ENCODE data around the gene FAM187B. TPM values are rescaled to one million over a fixed set of nuclear protein-coding genes. Genes with fewer than 3 reads are reported as not detected.
"Not testable (repeated sequence)": the region's sequence is repeated elsewhere in the genome, so short reads cannot be mapped to it uniquely, and the experiment has no call there.

FAM187B gene
- total RNA-seq, 2 experiments from 2014 or later = not detected

DNA sequence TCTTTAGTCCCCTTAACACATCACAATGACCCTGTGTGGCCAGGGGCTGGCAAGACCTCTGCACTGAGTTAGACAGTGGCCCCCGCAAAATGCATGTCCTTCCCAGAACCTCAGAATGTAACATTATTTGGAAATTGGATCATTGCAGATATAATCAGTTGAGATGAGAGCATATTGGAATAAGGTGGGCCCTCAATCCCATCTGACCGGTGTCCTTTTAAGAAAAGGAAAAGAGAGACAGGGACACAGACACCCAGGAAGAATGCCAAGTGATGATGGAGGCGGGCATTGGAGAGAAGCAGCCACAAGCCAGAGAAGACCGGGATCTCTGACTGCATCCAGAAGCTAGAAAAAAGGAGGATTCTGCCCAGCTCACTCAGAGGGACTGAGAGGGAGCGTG lies 1.8 kb downstream of the FAM187B start:
- no peak overlapping the region for H3K4me3 Mint-ChIP-seq
- no peak overlapping the region for H3K27ac Mint-ChIP-seq
- no peaks in the 10 kb centered on the region for H3K36me3 Mint-ChIP-seq
- no peaks in the 10 kb centered on the region for H3K27me3 Mint-ChIP-seq
- H3K9me3 Mint-ChIP-seq = no peaks in the 10 kb centered on the region
- H3K4me1 Mint-ChIP-seq = peaks cover 4% of the 10 kb centered on the region
- no peak for DNase-seq

DNA sequence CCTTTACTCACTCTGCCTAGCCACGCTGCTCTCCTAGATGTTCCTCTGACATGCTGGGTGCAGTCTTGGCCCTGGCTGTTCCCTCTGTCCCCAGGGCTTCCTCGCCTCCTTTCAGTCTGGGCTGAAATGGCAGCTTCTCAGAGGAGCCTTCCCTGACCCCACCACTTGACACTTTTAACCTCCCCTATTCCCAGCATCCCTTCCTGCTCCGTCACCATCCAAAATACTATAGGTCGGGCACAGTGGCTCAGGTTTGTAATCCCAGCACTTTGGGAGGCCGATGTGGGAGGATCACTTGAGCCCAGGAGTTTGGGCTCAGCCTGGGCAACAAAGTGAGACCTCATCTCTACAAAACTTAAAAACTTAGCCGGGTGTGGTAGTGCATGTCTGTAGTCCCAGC lies 2.6 kb downstream of the FAM187B start:
- no peak overlapping the region for H3K27ac Mint-ChIP-seq
- no peaks in the 10 kb centered on the region for H3K27me3 Mint-ChIP-seq
- no peaks in the 10 kb centered on the region for H3K9me3 Mint-ChIP-seq
- peaks cover 4% of the 10 kb centered on the region for H3K4me1 Mint-ChIP-seq
- DNase-seq = no peak
- no peak overlapping the region for H3K4me3 Mint-ChIP-seq
- no peaks in the 10 kb centered on the region for H3K36me3 Mint-ChIP-seq

DNA sequence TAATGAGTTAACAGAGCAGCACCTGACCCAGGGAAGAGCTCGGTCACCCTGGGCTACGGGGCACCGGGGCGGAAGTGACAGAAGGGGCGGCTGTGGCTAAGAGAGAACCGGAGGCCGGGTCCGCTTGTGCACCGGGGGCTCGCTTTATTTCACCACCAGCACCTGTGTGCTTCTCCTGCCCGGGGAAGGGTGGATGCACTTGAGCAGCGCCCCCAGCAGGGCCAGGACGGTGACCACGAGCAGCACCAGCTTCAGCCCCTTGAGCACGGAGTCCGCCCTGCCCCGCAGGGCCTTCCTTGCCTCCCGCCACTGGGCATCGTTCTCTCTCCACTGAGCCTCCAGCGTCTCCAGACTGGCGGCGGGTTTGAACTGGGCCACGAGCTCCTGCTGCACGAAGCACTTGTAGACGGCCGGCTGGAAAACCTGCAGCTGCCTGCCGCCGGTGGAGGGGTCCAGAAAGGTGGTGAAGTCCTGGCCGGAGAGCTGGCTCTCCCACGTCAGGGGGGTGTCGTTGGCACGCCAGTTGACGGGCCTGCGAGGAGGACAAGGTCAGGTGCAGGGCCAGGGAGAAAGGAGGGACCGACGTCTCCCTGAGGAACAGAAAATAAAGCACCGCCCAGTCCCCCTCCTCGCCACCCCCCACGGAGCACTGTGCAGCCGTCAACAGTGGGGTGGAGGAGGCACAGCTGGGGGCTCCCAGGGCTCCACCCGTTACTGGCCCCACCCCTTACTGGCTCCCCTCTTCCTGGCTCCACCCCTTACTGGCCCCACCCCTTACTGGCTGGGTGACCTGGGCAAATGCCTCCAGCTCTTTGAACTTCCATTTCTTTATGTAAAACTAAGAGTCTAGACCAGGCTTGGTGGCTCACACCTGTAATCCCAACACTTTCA lies 3.6 kb downstream of the FAM187B start:
- no peak for DNase-seq
- Mint-ChIP-seq H3K27ac (no peak overlapping the region), H3K36me3 (no peaks in the 10 kb centered on the region), H3K27me3 (no peaks in the 10 kb centered on the region), H3K9me3 (no peaks in the 10 kb centered on the region), H3K4me1 (peaks cover 6% of the 10 kb centered on the region), H3K4me3 (no peak overlapping the region)

DNA sequence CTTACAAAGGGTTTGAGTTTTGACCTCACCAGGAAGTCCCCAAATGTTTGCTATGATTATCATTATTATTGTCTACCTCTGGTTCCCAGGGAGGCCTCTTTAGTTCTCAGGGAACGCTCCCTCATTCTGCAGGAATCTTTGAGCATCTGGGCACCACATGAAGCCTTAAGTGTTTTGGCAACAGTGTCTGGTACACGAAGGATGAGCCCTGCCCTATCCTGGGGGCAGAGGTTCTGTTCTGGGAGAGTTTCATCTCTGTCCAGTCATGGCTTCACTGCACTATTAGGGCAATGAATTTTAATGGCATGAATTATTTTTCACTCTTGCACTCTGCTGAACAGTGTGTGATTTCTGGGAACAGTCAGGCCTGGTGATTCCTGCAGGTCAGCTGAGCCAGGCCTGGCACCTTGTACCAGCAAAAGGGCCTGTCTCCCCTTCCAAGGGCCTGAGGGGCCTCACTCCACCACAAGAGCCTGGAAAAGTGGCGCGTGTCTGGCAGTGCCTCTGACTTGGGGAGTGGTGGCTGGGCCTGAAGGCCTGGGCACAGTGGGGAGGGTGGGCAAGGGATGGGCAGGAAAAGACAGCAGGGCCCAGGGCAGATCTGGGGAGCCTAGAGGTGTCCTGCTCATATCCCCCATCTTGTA lies 4.6 kb downstream of the FAM187B start:
- no peaks in the 10 kb centered on the region for H3K36me3 Mint-ChIP-seq

DNA sequence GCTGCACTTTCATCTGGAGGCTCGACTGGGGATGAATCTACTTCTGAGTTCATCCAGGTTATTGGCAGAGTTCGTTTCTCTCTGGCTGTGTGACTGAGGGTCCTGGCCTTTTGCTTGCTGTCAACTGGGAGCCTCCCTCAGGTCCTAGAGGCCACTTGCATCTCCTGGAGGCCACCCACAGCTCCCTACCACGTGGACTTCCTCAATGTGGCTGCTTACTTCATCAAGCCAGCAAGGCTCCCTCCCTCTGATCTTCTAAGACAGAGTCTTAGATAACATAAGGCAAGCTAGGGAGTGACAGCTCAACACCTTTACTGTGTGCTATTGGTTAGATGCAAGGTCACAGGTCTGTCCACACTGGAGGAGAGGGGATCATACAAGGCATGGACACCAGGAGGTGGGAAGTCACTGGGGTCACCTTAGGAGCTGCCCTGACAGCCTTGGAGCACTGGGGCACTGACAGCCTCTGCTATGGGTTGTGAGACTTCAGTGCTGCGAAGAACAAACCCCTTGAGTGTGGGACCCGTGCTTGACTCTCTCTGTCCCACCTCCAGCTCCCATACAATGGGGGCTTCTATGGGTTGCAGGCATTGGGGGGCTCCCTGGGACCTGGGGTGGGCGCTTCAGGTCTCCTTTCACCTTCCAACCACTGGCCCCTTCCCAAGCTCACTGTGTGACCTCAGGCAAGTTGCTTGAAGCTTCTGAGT lies 5.3 kb downstream of the FAM187B start:
- no peak overlapping the region for H3K27ac Mint-ChIP-seq
- H3K4me3 Mint-ChIP-seq = no peak overlapping the region
- no peaks in the 10 kb centered on the region for H3K27me3 Mint-ChIP-seq
- H3K36me3 Mint-ChIP-seq = no peaks in the 10 kb centered on the region
- H3K4me1 Mint-ChIP-seq = peaks cover 6% of the 10 kb centered on the region
- no peak for DNase-seq
- H3K9me3 Mint-ChIP-seq = peaks cover 6% of the 10 kb centered on the region

More for the DNA sequence above, 4.6 kb downstream of the FAM187B start:
- peaks cover 6% of the 10 kb centered on the region for H3K4me1 Mint-ChIP-seq
- no peak overlapping the region for H3K4me3 Mint-ChIP-seq
- DNase-seq = no peak
- no peak overlapping the region for H3K27ac Mint-ChIP-seq
- H3K9me3 Mint-ChIP-seq = peaks cover 5% of the 10 kb centered on the region
- no peaks in the 10 kb centered on the region for H3K27me3 Mint-ChIP-seq

DNA sequence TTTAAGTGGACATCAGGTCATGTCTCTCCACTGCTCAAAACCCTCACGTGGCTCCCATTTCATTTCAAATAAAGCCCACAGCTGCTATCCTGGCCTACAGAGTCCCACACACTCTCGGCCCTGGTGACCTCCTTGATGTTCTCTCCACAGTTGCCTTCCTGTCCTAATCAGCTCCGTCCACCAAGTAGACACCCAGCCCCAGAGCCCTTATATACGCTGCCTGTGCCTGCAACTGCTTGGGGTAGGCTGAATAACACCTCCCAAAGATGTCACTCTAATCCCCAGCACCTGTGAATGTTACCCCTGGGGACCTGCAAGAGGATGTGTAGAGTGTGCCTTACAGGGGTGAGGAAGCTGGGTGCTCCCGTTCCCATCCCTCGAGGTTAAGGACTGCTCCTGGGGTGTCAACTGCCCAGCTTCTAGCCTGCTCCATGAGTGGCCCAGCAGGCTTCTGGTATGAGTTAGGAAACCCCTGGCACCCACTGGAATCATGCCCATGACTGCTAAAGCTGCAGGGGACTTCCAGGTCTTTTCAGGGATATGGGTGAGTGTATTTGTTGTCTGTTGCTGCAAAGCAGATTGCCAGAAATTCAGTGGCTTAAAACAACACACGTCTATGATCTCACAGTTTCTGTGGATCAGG lies 6.0 kb downstream of the FAM187B start:
- peaks cover 3% of the 10 kb centered on the region for H3K36me3 Mint-ChIP-seq
- H3K4me1 Mint-ChIP-seq = peaks cover 6% of the 10 kb centered on the region
- peaks cover 6% of the 10 kb centered on the region for H3K9me3 Mint-ChIP-seq
- DNase-seq = no peak
- no peaks in the 10 kb centered on the region for H3K27me3 Mint-ChIP-seq
- H3K4me3 Mint-ChIP-seq = no peak overlapping the region
- H3K27ac Mint-ChIP-seq = no peak overlapping the region

DNA sequence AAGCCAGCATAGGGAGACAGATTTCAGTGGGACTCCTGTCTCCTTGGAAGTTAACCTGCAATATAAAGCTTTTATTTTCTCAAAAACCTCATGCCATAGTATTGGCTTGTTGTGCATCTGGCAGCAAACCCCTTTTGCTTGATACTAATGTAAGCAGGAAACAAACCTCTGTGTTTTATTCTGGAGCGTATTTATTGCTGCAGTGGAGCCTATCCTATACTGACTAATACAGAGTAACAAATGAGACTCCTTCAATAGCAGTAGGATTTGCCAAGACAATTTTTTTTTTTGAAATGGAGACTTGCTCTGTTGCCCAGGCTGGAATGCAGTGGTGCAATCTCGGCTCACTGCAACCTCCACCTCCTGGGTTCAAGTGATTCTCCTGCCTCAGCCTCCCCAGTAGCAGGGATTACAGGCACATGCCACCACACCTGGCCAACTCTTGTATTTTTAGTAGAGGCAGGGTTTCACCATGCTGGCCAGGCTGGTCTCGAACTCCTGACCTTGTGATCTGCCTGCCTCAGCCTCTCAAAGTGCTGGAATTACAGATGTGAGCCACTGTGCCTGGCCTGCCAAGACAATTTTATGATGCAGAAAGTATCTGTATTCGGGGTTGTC lies 7.5 kb downstream of the FAM187B start:
- DNase-seq, H3K4me3 Mint-ChIP-seq, H3K36me3 Mint-ChIP-seq, H3K27me3 Mint-ChIP-seq, H3K27ac Mint-ChIP-seq: not testable (repeated sequence)
- Mint-ChIP-seq H3K9me3 (peaks cover 12% of the 10 kb centered on the region), H3K4me1 (peaks cover 15% of the 10 kb centered on the region)

DNA sequence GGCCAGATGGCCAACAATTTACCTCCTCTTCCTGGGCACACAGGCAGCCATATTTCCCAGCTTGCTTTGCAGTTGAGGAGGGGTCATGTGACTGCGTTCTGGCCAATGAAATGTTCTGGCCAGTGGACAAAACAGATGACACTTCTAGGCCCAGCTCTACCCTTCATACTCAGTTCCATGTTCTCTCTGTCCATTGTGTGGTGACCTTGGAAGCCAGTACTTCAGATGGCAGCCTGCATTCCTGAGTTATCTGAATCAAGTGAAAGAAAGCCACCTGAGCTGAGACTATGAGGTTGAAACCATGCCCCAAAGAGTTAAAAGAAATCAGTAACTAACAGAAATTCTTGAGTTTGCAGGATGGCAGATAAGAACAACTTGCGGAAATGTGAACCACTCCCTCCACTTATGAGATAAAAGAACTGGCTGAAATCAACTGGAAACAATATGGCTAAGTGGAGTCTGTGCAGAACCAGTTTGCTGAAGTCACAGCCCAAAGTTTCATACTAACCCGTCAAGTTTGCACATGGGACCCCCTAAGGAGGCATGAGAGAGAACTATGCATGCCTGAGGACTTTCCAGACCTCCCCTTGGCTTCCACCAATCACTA lies 8.1 kb downstream of the FAM187B start:
- Mint-ChIP-seq H3K27ac (no peak overlapping the region), H3K4me3 (no peak overlapping the region), H3K36me3 (peaks cover 8% of the 10 kb centered on the region), H3K9me3 (peaks cover 15% of the 10 kb centered on the region), H3K27me3 (no peaks in the 10 kb centered on the region), H3K4me1 (peaks cover 18% of the 10 kb centered on the region)
- no peak for DNase-seq

DNA sequence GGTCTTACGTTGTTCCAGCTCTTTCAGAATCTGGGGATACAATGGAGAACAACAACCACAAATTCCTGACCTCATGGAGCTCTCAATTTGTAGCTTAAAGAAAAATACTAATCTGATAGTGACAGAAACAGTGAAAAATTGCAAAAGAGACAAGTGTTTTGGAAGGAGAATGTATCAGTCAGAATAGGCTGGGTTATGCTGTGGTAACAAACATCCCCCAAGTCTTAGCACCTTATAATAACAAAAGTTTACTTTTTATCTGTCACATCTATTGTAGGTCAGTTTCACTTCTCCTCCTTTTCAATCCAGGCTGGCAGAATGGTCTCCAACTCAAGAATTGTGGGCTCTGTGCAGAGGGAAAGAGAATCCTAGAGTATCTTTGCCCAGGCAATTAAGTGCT lies 9.5 kb downstream of the FAM187B start:
- Mint-ChIP-seq H3K9me3 (peaks cover 17% of the 10 kb centered on the region), H3K4me3 (no peak overlapping the region), H3K27me3 (no peaks in the 10 kb centered on the region)

DNA sequence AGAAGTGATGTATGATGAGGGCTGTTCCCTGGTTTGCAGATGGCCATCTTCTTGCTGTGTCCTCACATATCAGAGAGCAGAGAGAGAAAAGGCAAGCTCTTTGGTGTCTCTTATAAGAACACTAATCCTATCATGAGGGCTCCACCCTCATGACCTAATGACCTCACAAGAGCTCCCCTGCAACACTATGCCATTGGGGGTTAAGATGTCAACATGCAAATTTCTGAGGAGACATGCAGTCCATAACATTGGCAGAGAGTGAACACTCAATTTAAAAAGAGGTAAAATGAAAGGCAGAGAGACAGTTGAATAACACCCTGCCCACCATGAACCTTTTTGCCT lies 10.9 kb downstream of the FAM187B start:
- H3K9me3 Mint-ChIP-seq = peaks cover 17% of the 10 kb centered on the region
- H3K27ac Mint-ChIP-seq = no peak overlapping the region
- H3K4me3 Mint-ChIP-seq = no peak overlapping the region
- H3K27me3 Mint-ChIP-seq = no peaks in the 10 kb centered on the region
- H3K36me3 Mint-ChIP-seq = peaks cover 8% of the 10 kb centered on the region
- no peak for DNase-seq
- peaks cover 40% of the 10 kb centered on the region for H3K4me1 Mint-ChIP-seq

More for the DNA sequence above, 9.5 kb downstream of the FAM187B start:
- Mint-ChIP-seq H3K4me1 (peaks cover 28% of the 10 kb centered on the region), H3K36me3 (peaks cover 8% of the 10 kb centered on the region), H3K27ac (no peak overlapping the region)
- DNase-seq = no peak

DNA sequence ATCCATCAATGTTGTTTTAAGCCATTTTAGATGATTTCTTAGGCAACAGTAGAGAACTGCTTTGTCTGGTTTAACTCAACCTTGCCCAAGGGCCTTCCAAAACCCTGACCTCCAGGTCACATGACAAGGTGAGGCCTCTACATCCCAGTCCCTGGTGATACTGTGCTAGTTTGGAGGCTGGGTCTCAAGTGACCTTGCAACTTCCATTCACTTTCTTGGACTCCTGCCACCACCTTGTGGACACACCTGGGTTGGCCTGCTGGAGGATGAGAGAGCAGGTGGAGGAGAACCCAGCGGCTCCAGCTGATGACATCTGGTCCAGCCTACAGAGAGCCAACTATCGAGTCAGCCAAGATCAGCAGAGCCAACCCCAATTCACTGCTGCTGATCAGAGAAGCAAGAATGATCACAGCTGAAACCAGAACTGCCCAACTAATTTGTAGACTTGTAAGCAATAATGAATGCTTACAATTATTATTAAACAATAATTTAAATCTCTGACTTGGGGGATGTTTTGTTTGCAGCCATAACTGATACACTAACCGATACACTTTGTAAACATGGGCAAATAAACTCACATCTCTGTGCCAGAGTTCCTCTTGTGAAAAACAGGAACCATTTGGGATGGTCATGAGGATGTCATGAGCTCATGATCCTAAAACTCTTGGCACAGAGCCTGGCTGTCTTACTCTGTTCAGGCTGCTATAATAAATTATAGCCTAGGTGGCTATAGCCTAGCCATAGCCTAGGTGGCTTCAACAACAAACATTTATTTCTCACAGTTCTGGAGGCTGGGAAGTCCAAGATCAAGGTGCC lies 11.5 kb downstream of the FAM187B start:
- H3K9me3 Mint-ChIP-seq = peaks cover 17% of the 10 kb centered on the region
- peaks cover 46% of the 10 kb centered on the region for H3K4me1 Mint-ChIP-seq
- no peak overlapping the region for H3K4me3 Mint-ChIP-seq
- peaks cover 11% of the 10 kb centered on the region for H3K36me3 Mint-ChIP-seq
- peak overlapping the region; percentile 63 for H3K27ac Mint-ChIP-seq
- H3K27me3 Mint-ChIP-seq = no peaks in the 10 kb centered on the region
- DNase-seq = peak; percentile 40

DNA sequence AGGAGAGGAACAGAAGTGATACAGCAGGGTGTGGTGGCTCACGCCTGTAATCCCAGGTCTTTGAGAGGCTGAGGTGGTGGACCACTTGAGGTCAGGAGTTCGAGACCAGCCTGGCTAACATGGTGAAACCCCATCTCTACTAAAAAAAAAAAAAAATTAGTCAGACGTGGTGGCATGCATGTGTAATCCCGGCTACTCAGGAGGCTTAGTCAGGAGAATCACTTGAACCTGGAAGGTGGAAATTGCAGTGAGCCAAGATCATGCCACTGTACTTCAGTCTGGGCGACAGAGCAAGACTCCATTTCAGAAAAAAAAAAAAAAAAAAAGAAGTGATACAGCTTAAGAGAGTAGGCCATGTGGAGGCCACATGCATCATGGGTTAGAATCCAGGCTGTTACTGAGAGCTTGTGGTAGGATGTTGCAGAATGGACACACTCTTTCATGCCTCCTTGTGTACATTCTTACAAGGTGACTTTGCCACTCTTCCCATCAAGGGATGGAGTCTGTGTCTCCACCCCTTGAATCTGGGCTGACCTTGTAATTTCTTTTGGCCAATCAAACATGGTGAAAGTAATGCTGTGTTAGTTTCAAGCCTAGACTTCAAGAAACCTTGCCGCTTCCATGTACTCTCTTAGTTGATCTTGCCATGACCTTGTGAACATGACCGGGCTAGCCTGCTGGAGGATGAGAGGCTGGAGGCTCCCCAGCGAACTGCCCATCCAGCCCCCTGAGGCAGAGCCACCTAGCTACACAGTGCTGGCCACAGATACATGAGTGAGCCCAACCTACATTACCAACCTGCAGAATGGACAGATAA lies 12.3 kb downstream of the FAM187B start:
- peaks cover 17% of the 10 kb centered on the region for H3K9me3 Mint-ChIP-seq
- peak overlapping the region; percentile 63 for H3K27ac Mint-ChIP-seq
- no peak for DNase-seq
- no peak overlapping the region for H3K4me3 Mint-ChIP-seq
- H3K4me1 Mint-ChIP-seq = peaks cover 53% of the 10 kb centered on the region
- H3K27me3 Mint-ChIP-seq = no peaks in the 10 kb centered on the region
- peaks cover 15% of the 10 kb centered on the region for H3K36me3 Mint-ChIP-seq

DNA sequence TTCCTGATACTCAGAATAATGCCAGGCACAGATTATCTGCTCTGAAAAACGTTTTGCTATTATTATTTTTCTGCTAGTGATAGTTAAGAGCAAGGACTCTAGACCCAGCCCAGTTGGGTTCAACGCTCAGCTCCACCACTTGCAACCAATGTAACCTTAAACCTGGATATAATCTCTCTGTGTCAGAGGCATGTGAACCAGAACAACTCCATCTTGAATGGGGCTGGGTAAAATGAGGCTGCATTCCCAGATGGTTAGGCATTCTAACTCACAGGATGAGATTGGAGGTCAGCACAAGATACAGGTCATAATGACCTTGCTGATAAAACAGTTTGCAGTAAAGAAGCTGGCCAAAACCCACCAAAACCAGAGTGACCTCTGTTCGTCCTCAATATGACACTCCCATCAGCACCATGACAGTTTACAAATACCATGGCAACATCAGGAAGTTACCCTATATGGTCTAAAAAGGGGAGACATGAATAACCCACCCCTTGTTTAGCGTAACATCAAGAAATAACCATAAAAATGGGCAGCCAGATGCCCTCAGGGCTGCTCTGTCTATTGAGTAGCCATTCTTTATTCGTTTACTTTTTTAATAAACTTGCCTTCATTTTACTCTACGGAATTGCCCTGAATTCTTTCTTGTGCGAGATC lies 13.6 kb downstream of the FAM187B start:
- Mint-ChIP-seq H3K36me3 (peaks cover 15% of the 10 kb centered on the region), H3K4me1 (peaks cover 57% of the 10 kb centered on the region), H3K27me3 (no peaks in the 10 kb centered on the region), H3K4me3 (no peak overlapping the region), H3K27ac (peak overlapping the region; percentile 97), H3K9me3 (peaks cover 17% of the 10 kb centered on the region)
- no peak for DNase-seq

Data from activated naive CD8-positive, alpha-beta T cell treated with anti-CD3 and anti-CD28 coated beads for 36 hours (primary cell).